ENCODE measurements around the gene CDCP1. TPM values are rescaled to one million over a fixed set of nuclear protein-coding genes. Genes with fewer than 3 reads are reported as not detected.

The CDCP1 gene
- 10.4 and 76.4 TPM in 2 replicates for total RNA-seq

GRCh38 chr3:45145681-45146614 is at the start of gene CDCP1:
CDCP1 (minus strand) TSS chr3:45146378; CDS start chr3:45146287, 91 bp downstream.

Other genes with a start within 250 kb of the CDCP1 start
- 27.9 and 44.3 TPM in 2 replicates for gene ZDHHC3, start 170.2 kb downstream of the CDCP1 start, total RNA-seq
- 43.8 and 65.0 TPM in 2 replicates for gene EXOSC7, start 170.1 kb downstream of the CDCP1 start, total RNA-seq
- not detected in 2 replicates for gene CLEC3B, start 120.1 kb downstream of the CDCP1 start, total RNA-seq
- gene TMEM158, start 79.9 kb upstream of the CDCP1 start, total RNA-seq = 54.9 and 70.1 TPM in 2 replicates
- gene LARS2, start 242.2 kb upstream of the CDCP1 start, total RNA-seq = 21.7 and 27.8 TPM in 2 replicates

All from smooth muscle cell of the umbilical artery (primary cell).